Right lung (tissue), 5 donors: ENCODE measurements around the gene AMIGO2. TPM values are rescaled to one million over a fixed set of nuclear protein-coding genes. Genes with fewer than 3 reads are reported as not detected.

Source experiments
- DNase-seq, 2 donors: peaks; one replicate each; pipeline ENCODE4 v3.0.0-alpha.2; 2013
- polyA plus RNA-seq, 5 donors: library from polyadenylated mRNA; unstranded; fragments of 120-200 nt; gene quantifications; one replicate each; pipeline versions ENCODE4 v1.2.1 to v1.2.3, GENCODE V29; 2013; ENCODE audit warnings: inconsistent platforms in 1 of 5, low replicate concordance in 1 of 5; ENCODE audit not compliant: insufficient read length in 5 of 5, insufficient read depth in 1 of 5

AMIGO2 gene
- polyA plus RNA-seq, 5 donors, result 2.2 to 3.8 (median 2.9) TPM

GRCh38 chr12:47099610-47100009 is 19.9 kb upstream of the AMIGO2 start:
- no peak for DNase-seq

- no peak for DNase-seq
These were observed 18.3 kb upstream of the AMIGO2 start for GRCh38 chr12:47098099-47098498.

GRCh38 chr12:47097276-47097896 is 17.6 kb upstream of the AMIGO2 start:
- DNase-seq, result no peak

GRCh38 chr12:47095446-47096236 is 15.9 kb upstream of the AMIGO2 start:
- no peak for DNase-seq

- DNase-seq, result no peak
These were observed 15.0 kb upstream of the AMIGO2 start for GRCh38 chr12:47094804-47095203.

- no peak for DNase-seq
These were observed 11.2 kb upstream of the AMIGO2 start for GRCh38 chr12:47091009-47091408.

GRCh38 chr12:47088021-47088944 is 8.5 kb upstream of the AMIGO2 start:
- DNase-seq, result no peak

- DNase-seq, result no peak
These were observed 7.4 kb upstream of the AMIGO2 start for GRCh38 chr12:47087088-47087688.

- no peak for DNase-seq
These were observed 6.1 kb upstream of the AMIGO2 start for GRCh38 chr12:47085815-47086252.

- DNase-seq, result no peak
These were observed 4.4 kb upstream of the AMIGO2 start for GRCh38 chr12:47084172-47084571.

GRCh38 chr12:47082796-47083621 is 3.2 kb upstream of the AMIGO2 start:
- DNase-seq, result no peak

GRCh38 chr12:47082283-47082682 is 2.5 kb upstream of the AMIGO2 start:
- DNase-seq, result no peak

- DNase-seq, result no peak
These were observed 1.2 kb upstream of the AMIGO2 start for GRCh38 chr12:47080725-47081502.

- DNase-seq, result peak in 1 of 2 donors; percentile 43
These were observed 394 bp upstream of the AMIGO2 start for GRCh38 chr12:47079981-47080724.

- no peak for DNase-seq
These were observed 859 bp downstream of the AMIGO2 start for GRCh38 chr12:47078733-47079467.

GRCh38 chr12:47078086-47078395 is 1.7 kb downstream of the AMIGO2 start:
- DNase-seq, result no peak

GRCh38 chr12:47077206-47078085 is 2.3 kb downstream of the AMIGO2 start:
- no peak for DNase-seq
